PC-9 (cell line): ENCODE data around the gene THBS1. TPM values are rescaled to one million over a fixed set of nuclear protein-coding genes. Genes with fewer than 3 reads are reported as not detected.

Experiments
- BruUV-seq: library from RNA; stranded (reverse); fragments of 400-500 nt; replicated peaks from 2 replicates; lab custom pipeline; 2021; lab: Mats Ljungman, UMichigan
- CTCF ChIA-PET: fragments of 300-600 bp; sonication (Branson Sonifier 250); formaldehyde crosslinking; loops from one replicate; lab custom pipeline; 2022; ENCODE audit warnings: antibody characterized with exemption; lab: Charles Lee
- POLR2A ChIA-PET: fragments of 300-600 bp; sonication (Branson Sonifier 250); formaldehyde crosslinking; loops from one replicate; lab custom pipeline; 2022; ENCODE audit warnings: antibody characterized with exemption; ENCODE audit not compliant: unreplicated experiment; lab: Charles Lee
- DNase-seq, 2 experiments: peaks; one replicate each; pipeline versions ENCODE4 v3.0.0 to v3.0.0-alpha.2; 2015 to 2022; ENCODE audit warnings: mixed read lengths in 1 of 2
- H2AFZ ChIP-seq: fragments of 200-600 bp; sonication (generic); 2 replicates; pipeline ENCODE4 v1.8.1; 2017; ENCODE audit warnings: antibody characterized with exemption
- H3F3A ChIP-seq: fragments of 200-600 bp; sonication (generic); 2 replicates; pipeline ENCODE4 v1.8.1; 2017; ENCODE audit warnings: antibody characterized with exemption, mild to moderate bottlenecking, low read depth; ENCODE audit not compliant: insufficient read depth
- H3K27ac ChIP-seq: fragments of 200-600 bp; sonication (generic); 2 replicates; pipeline ENCODE4 v1.6.1; 2016; ENCODE audit warnings: mixed run types
- H3K27me3 ChIP-seq: fragments of 200-600 bp; sonication (generic); 2 replicates; pipeline ENCODE4 v1.6.1; 2016; ENCODE audit warnings: low read depth, mixed run types; ENCODE audit not compliant: insufficient read depth
- H3K36me3 ChIP-seq: fragments of 200-600 bp; sonication (generic); 2 replicates; pipeline ENCODE4 v1.6.1; 2016; ENCODE audit warnings: low read depth, mixed run types
- H3K4me1 ChIP-seq: fragments of 200-600 bp; sonication (generic); replicated peaks from 2 replicates; pipeline ENCODE4 v1.6.1; 2016; ENCODE audit warnings: mixed run types; ENCODE audit not compliant: insufficient read depth
- H3K4me2 ChIP-seq: fragments of 200-600 bp; sonication (generic); 2 replicates; pipeline ENCODE4 v1.6.1; 2017; ENCODE audit warnings: mixed run types
- H3K4me3 ChIP-seq: fragments of 200-600 bp; sonication (generic); 2 replicates; pipeline ENCODE4 v1.6.1; 2016; ENCODE audit warnings: mixed run types
- H3K79me2 ChIP-seq: fragments of 200-600 bp; sonication (generic); 2 replicates; pipeline ENCODE4 v1.6.1; 2017; ENCODE audit warnings: low read depth, mixed run types
- H3K9me2 ChIP-seq: fragments of 200-600 bp; sonication (generic); 2 replicates; pipeline ENCODE4 v1.8.1; 2017; ENCODE audit warnings: mild to moderate bottlenecking; ENCODE audit not compliant: insufficient read depth
- H3K9me3 ChIP-seq: fragments of 200-600 bp; sonication (generic); 2 replicates; pipeline ENCODE4 v1.8.1; 2016; ENCODE audit warnings: low read depth; ENCODE audit not compliant: insufficient read depth
- H4K20me1 ChIP-seq: fragments of 200-600 bp; sonication (generic); 2 replicates; pipeline ENCODE4 v1.8.1; 2017; ENCODE audit not compliant: insufficient read depth
- EZH2 ChIP-seq: fragments of 200-600 bp; sonication (generic); IDR thresholded peaks from 2 replicates; pipeline ENCODE4 v1.8.0; 2017; ENCODE audit warnings: antibody characterized with exemption, low read depth
- intact Hi-C: fragments of 100-400 bp; cut with micrococcal nuclease; formaldehyde crosslinking; loops from one replicate; pipeline ENCODE4 v1.10.0; 2022; ENCODE audit not compliant: unreplicated experiment
- total RNA-seq: library from RNA; stranded (reverse); gene quantifications from 2 replicates; pipeline ENCODE4 v1.2.3, GENCODE V29; 2021
- TF ChIP-seq, protein P1 (sequence below): fragments of 200-600 bp; sonication (generic); conservative IDR thresholded peaks from 2 replicates; pipeline ENCODE4 v1.6.1; 2017; ENCODE audit warnings: mixed run types, antibody characterized with exemption, mild to moderate bottlenecking, moderate library complexity

THBS1 gene
- total RNA-seq, 1 experiment from 2014 or later: 406 TPM

DNA sequence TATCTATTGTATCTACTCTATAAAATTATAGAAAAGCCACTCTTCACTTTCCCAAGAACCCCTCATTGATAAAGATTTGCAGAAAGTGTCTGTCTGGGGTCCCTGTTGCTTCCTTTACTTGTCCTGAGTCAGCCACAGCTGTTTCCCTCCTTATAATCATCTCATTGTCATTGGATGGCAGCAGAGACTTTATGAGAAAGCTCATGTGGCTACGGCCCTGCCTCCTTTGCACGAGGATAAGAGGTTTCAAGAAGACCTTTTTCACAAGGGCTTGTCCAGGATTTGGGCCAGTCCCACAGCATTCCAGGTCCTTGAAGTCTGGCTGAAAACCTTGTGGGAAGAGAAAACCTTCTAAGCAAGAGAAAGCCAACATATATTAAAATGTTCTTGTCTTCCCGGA, 41.9 kb upstream of the THBS1 start:
- Histone ChIP-seq H3F3A (no peaks in the 10 kb centered on the region), H4K20me1 (no peaks in the 10 kb centered on the region), H3K4me1 (no peaks in the 10 kb centered on the region), H2AFZ (no peak overlapping the region), H3K27me3 (no peaks in the 10 kb centered on the region), H3K9me3 (no peaks in the 10 kb centered on the region), H3K36me3 (no peaks in the 10 kb centered on the region), H3K4me2 (no peak overlapping the region), H3K9me2 (no peaks in the 10 kb centered on the region), H3K4me3 (no peak overlapping the region), H3K79me2 (no peaks in the 10 kb centered on the region), H3K27ac (no peak overlapping the region)
- ChIA-PET CTCF (no interaction called here), POLR2A (no interaction called here)
- no peak for DNase-seq
- no TSS peak for BruUV-seq
- intact Hi-C loops: no loop called here
- TF ChIP-seq, protein P1, sequence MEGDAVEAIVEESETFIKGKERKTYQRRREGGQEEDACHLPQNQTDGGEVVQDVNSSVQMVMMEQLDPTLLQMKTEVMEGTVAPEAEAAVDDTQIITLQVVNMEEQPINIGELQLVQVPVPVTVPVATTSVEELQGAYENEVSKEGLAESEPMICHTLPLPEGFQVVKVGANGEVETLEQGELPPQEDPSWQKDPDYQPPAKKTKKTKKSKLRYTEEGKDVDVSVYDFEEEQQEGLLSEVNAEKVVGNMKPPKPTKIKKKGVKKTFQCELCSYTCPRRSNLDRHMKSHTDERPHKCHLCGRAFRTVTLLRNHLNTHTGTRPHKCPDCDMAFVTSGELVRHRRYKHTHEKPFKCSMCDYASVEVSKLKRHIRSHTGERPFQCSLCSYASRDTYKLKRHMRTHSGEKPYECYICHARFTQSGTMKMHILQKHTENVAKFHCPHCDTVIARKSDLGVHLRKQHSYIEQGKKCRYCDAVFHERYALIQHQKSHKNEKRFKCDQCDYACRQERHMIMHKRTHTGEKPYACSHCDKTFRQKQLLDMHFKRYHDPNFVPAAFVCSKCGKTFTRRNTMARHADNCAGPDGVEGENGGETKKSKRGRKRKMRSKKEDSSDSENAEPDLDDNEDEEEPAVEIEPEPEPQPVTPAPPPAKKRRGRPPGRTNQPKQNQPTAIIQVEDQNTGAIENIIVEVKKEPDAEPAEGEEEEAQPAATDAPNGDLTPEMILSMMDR: no peak
- TF ChIP-seq EZH2: no peak

DNA sequence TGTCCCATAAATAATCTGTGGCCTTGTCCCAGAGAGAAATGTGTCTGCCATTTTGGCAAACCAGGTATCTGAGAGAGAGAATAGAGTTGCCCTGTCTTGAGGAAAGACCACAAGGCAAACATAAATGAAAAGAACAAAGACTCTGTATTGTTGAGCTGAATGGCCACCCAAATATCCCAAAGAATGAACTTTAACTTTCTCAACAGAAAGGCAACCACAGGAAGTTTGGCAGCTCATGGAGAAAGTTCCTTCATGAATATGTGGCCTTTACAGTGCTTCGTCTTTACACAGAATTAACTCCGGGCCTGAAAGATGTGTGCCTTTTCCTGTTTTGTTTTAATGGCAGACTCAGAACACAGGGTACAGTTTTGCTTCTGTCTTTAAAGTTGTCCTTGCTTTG, 41.4 kb upstream of the THBS1 start:
- H3K79me2 ChIP-seq: no peaks in the 10 kb centered on the region
- H3K27me3 ChIP-seq: no peaks in the 10 kb centered on the region
- H2AFZ ChIP-seq: no peak overlapping the region
- H3K9me3 ChIP-seq: no peaks in the 10 kb centered on the region
- no peaks in the 10 kb centered on the region for H3K9me2 ChIP-seq
- no peak overlapping the region for H3K4me3 ChIP-seq
- TF ChIP-seq, protein P1: no peak
- TF ChIP-seq EZH2: no peak
- H3K27ac ChIP-seq: no peak overlapping the region
- H3K4me1 ChIP-seq: no peaks in the 10 kb centered on the region
- H3K4me2 ChIP-seq: no peak overlapping the region
- H3F3A ChIP-seq: no peaks in the 10 kb centered on the region
- ChIA-PET CTCF (no interaction called here), POLR2A (interaction anchor here (0.6 kb wide), 1 partner anchor 671 kb away, joined by 4 read pairs; no protein-coding TSS in a partner anchor)
- no TSS peak for BruUV-seq
- no peaks in the 10 kb centered on the region for H3K36me3 ChIP-seq
- DNase-seq: no peak
- no peaks in the 10 kb centered on the region for H4K20me1 ChIP-seq
- intact Hi-C loops: no loop called here

DNA sequence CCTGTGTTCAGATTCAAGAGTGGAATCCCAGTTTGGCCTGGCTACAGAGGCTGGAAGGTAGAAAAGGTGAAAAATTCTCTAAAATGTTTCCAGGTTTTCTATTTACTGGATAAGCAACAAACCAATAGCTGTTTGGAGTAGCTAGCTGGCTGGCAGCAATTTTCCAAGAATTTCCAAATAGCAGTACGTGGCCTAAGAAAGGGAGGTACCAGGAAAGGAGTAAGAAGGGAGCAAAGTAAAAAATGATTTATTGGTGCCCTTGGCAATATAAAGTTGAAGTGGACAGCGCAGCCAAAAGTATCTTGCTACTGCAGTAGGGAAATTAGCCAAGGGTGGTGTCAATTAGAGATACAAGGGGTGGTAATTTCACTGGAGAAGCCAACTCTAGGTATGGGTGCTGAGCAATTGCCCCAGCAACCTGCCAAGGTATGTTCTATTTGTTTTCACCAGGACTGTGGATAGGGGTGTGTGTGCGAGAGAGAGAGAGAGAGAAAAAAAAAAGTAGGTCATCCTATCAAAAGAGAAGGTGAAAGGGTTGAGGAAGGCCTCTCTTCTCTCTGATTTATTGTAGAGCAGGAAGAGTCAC, 40.8 kb upstream of the THBS1 start:
- H3K79me2 ChIP-seq: no peaks in the 10 kb centered on the region
- no peaks in the 10 kb centered on the region for H3K4me1 ChIP-seq
- H3F3A ChIP-seq: no peaks in the 10 kb centered on the region
- no peak overlapping the region for H3K27ac ChIP-seq
- H3K36me3 ChIP-seq: no peaks in the 10 kb centered on the region
- BruUV-seq: no TSS peak
- H3K9me3 ChIP-seq: no peaks in the 10 kb centered on the region
- intact Hi-C loops: no loop called here
- no peak for DNase-seq
- H3K27me3 ChIP-seq: no peaks in the 10 kb centered on the region
- H3K9me2 ChIP-seq: no peaks in the 10 kb centered on the region
- ChIA-PET CTCF (no interaction called here), POLR2A (interaction anchor here (0.6 kb wide), 1 partner anchor 672 kb away, joined by 4 read pairs; no protein-coding TSS in a partner anchor)
- H4K20me1 ChIP-seq: no peaks in the 10 kb centered on the region
- no peak for TF ChIP-seq EZH2
- TF ChIP-seq, protein P1: no peak
- no peak overlapping the region for H3K4me3 ChIP-seq
- H2AFZ ChIP-seq: no peak overlapping the region
- H3K4me2 ChIP-seq: no peak overlapping the region
